Renal pelvis (tissue), 4 donors: ENCODE results near the gene MYRF. TPM values are rescaled to one million over a fixed set of nuclear protein-coding genes. Genes with fewer than 3 reads are reported as not detected.

ENCODE experiments used
- DNase-seq: peaks from one replicate; pipeline ENCODE4 v3.0.0-alpha.2; 2013
- polyA plus RNA-seq, 3 donors: library from polyadenylated mRNA; unstranded; fragments of 120-200 nt; gene quantifications; one replicate each; pipeline ENCODE4 v1.2.1, GENCODE V29; 2013; ENCODE audit not compliant: insufficient read length in 3 of 3

Gene MYRF
- polyA plus RNA-seq, 3 donors = 23.7 to 30.0 (median 28.2) TPM

GRCh38 chr11:61775606-61776554 lies 23.4 kb downstream of the MYRF start:
- no peak for DNase-seq

GRCh38 chr11:61776561-61777075 lies 24.2 kb downstream of the MYRF start:
- no peak for DNase-seq

- no peak for DNase-seq
Observed at GRCh38 chr11:61777234-61778090, 25.0 kb downstream of the MYRF start.

- DNase-seq = no peak
Observed at GRCh38 chr11:61778357-61778886, 26.0 kb downstream of the MYRF start.

GRCh38 chr11:61778920-61779650 lies 26.6 kb downstream of the MYRF start:
- DNase-seq = no peak

- DNase-seq = no peak
Observed at GRCh38 chr11:61779666-61780525, 27.5 kb downstream of the MYRF start.

- DNase-seq = no peak
Observed at GRCh38 chr11:61780581-61781162, 28.2 kb downstream of the MYRF start.

GRCh38 chr11:61781585-61781984 lies 29.1 kb downstream of the MYRF start:
- no peak for DNase-seq

GRCh38 chr11:61782299-61782698 lies 29.9 kb downstream of the MYRF start:
- DNase-seq = no peak

- no peak for DNase-seq
Observed at GRCh38 chr11:61782841-61783240, 30.4 kb downstream of the MYRF start.

- DNase-seq = no peak
Observed at GRCh38 chr11:61783717-61784505, 31.5 kb downstream of the MYRF start.

- no peak for DNase-seq
Observed at GRCh38 chr11:61784506-61784805, 32.0 kb downstream of the MYRF start.

GRCh38 chr11:61785837-61786402 lies 33.5 kb downstream of the MYRF start:
- no peak for DNase-seq

GRCh38 chr11:61787928-61788491 lies 35.6 kb downstream of the MYRF start:
- DNase-seq = no peak

- peak; percentile 89 for DNase-seq
Observed at GRCh38 chr11:61791737-61792309, 39.4 kb downstream of the MYRF start.

GRCh38 chr11:61792310-61793082 lies 40.1 kb downstream of the MYRF start, which contains the start of the genes FEN1 and TMEM258:
Gene FEN1 (plus strand): TSS chr11:61792911. CDS start chr11:61795362, 2,451 bp downstream.
Gene TMEM258 (minus strand): TSS chr11:61792599. CDS start chr11:61792558, 41 bp downstream.
- DNase-seq = peak; percentile 94
